Kidney (tissue), 14 donors: ENCODE measurements around the gene ZBTB16. TPM values are rescaled to one million over a fixed set of nuclear protein-coding genes. Genes with fewer than 3 reads are reported as not detected.

Experiments used
- DNase-seq, 5 donors: peaks; one replicate each; pipeline ENCODE4 v3.0.0-alpha.2; 2013 to 2020
- FAIRE-seq: peaks from 2 replicates; lab custom pipeline; 2012; peaks lifted over from hg19 to GRCh38; lab: Jason Lieb, UNC
- H3K27ac ChIP-seq, 2 donors: one replicate each; pipeline ENCODE4 v1.7.0; 2013; ENCODE audit warnings: low read depth in 2 of 2, low read length in 2 of 2, inconsistent platforms in 1 of 2
- H3K27me3 ChIP-seq: one replicate; pipeline ENCODE4 v1.7.1; 2013; ENCODE audit warnings: low read length, inconsistent platforms; ENCODE audit not compliant: control insufficient read depth, insufficient read depth
- H3K36me3 ChIP-seq, 3 donors: one replicate each; pipeline versions ENCODE4 v1.7.0 to v1.7.1; 2013; ENCODE audit warnings: low read length in 3 of 3, control low read depth in 1 of 3, inconsistent platforms in 1 of 3; ENCODE audit not compliant: insufficient read depth in 3 of 3, control insufficient read depth in 2 of 3
- H3K4me1 ChIP-seq, 3 donors: one replicate each; pipeline versions ENCODE4 v1.7.0 to v1.7.1; 2013; ENCODE audit warnings: low read length in 3 of 3, inconsistent platforms in 1 of 3, low read depth in 1 of 3; ENCODE audit not compliant: control insufficient read depth in 2 of 3, insufficient read depth in 2 of 3
- H3K4me3 ChIP-seq, 3 donors: one replicate each; pipeline versions ENCODE4 v1.7.0 to v1.8.1; 2013; ENCODE audit warnings: low read length in 3 of 3, control low read depth in 1 of 3, inconsistent platforms in 1 of 3
- H3K9ac ChIP-seq, 3 donors: one replicate each; pipeline versions ENCODE4 v1.7.0 to v1.7.1; 2013; ENCODE audit warnings: low read length in 3 of 3, control low read depth in 1 of 3, inconsistent platforms in 1 of 3
- H3K9me3 ChIP-seq, 3 donors: one replicate each; pipeline versions ENCODE4 v1.7.0 to v1.7.1; 2013; ENCODE audit warnings: low read length in 3 of 3, control low read depth in 1 of 3, inconsistent platforms in 1 of 3; ENCODE audit not compliant: control insufficient read depth in 2 of 3, insufficient read depth in 1 of 3
- intact Hi-C: fragments of 100-400 bp; cut with DNase I; formaldehyde crosslinking; loops from one replicate; pipeline ENCODE4 v1.11.1; 2022
- polyA plus RNA-seq: library from polyadenylated mRNA; stranded (reverse); fragments of 350-450 nt; fragmentation: Illumina TruSeq; extraction: RNeasy Lipid Tissue Mini Kit (QIAGEN cat#74804); gene quantifications from one replicate; pipeline ENCODE4 v1.2.3, GENCODE V29; 2014; ENCODE audit warnings: low read depth, low replicate concordance; ENCODE audit not compliant: insufficient read depth
- total RNA-seq: library from RNA; stranded (reverse); fragmentation: NEBNext Ultra II Directional; extraction: Animal tissue kit (Norgen Biotek cat#: 25700); gene quantifications from one replicate; pipeline ENCODE4 v1.2.1, GENCODE V29; 2021
- TF ChIP-seq, protein P1 (sequence below): IDR thresholded peaks from 3 replicates; pipeline ENCODE4 v1.5.1; 2012; ENCODE audit warnings: mild to moderate bottlenecking, moderate library complexity, borderline replicate concordance; ENCODE audit not compliant: insufficient read depth; ENCODE audit errors: extremely low read depth
- donor health status: control.
- donor health status: control.
- donor health status: control.
- donor health status: control.
- donor health status: control.
- donor health status: DM: yes; HTN: yes; CAD: no.
- donor health status: Normal renal cell carcinoma (clear cell type).

Gene ZBTB16
- total and polyA plus RNA-seq, 2 donors from 2014 or later: 2.5 to 126 TPM

GRCh38 chr11:114211444-114212121, 152.1 kb downstream of the ZBTB16 start:
- intact Hi-C loops: no loop called here
- no peaks in the 10 kb centered on the region for H3K9me3 ChIP-seq
- H3K27ac ChIP-seq: no peak overlapping the region
- peaks cover 0 to 3% (median 0%) of the 10 kb centered on the region in 3 donors for H3K36me3 ChIP-seq
- H3K4me1 ChIP-seq: peaks cover 0 to 12% (median 5%) of the 10 kb centered on the region in 3 donors
- TF ChIP-seq, protein P1, sequence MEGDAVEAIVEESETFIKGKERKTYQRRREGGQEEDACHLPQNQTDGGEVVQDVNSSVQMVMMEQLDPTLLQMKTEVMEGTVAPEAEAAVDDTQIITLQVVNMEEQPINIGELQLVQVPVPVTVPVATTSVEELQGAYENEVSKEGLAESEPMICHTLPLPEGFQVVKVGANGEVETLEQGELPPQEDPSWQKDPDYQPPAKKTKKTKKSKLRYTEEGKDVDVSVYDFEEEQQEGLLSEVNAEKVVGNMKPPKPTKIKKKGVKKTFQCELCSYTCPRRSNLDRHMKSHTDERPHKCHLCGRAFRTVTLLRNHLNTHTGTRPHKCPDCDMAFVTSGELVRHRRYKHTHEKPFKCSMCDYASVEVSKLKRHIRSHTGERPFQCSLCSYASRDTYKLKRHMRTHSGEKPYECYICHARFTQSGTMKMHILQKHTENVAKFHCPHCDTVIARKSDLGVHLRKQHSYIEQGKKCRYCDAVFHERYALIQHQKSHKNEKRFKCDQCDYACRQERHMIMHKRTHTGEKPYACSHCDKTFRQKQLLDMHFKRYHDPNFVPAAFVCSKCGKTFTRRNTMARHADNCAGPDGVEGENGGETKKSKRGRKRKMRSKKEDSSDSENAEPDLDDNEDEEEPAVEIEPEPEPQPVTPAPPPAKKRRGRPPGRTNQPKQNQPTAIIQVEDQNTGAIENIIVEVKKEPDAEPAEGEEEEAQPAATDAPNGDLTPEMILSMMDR: no peak
- no peaks in the 10 kb centered on the region for H3K27me3 ChIP-seq
- DNase-seq (peak in 4 of 5 donors; percentile 41 to 65 (median 56)), FAIRE-seq (no peak)
- no peak overlapping the region for H3K9ac ChIP-seq
- no peak overlapping the region for H3K4me3 ChIP-seq

DNA sequence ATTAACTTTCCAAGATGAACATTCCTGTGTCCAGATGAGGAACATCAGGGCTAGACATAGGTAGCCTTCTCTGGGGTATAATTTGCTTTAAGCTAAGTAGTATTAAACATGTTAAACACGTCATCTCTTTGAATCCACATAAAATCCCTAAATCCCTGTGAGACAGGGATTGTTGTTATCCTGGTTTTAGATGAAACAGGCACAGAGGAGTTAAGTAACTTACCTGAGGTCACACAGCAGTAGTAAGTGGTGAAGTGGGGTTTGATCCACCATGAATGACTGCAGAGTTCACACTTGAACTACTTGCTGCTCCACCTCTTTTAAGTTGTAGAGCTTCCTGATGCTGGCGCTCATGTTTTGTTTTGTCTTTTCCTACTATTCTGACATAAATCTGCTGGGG, 154.1 kb downstream of the ZBTB16 start:
- FAIRE-seq: no peak
- no peak for DNase-seq
- no peak overlapping the region for H3K9ac ChIP-seq
- no peaks in the 10 kb centered on the region for H3K36me3 ChIP-seq
- H3K27ac ChIP-seq: no peak overlapping the region
- H3K9me3 ChIP-seq: no peaks in the 10 kb centered on the region
- TF ChIP-seq, protein P1: no peak
- no peaks in the 10 kb centered on the region for H3K27me3 ChIP-seq
- intact Hi-C loops: no loop called here
- H3K4me1 ChIP-seq: peaks cover 0 to 12% (median 5%) of the 10 kb centered on the region in 3 donors
- H3K4me3 ChIP-seq: no peak overlapping the region

- Histone ChIP-seq H3K27me3 (no peaks in the 10 kb centered on the region), H3K9me3 (no peaks in the 10 kb centered on the region), H3K4me3 (no peak overlapping the region), H3K9ac (no peak overlapping the region), H3K36me3 (no peaks in the 10 kb centered on the region), H3K4me1 (peaks cover 0 to 8% (median 0%) of the 10 kb centered on the region in 3 donors), H3K27ac (no peak overlapping the region)
- TF ChIP-seq, protein P1: no peak
- FAIRE-seq: no peak
- no peak for DNase-seq
- intact Hi-C loops: no loop called here
Observed at GRCh38 chr11:114215428-114215827, 155.9 kb downstream of the ZBTB16 start.
